Measurements from ENCODE around the gene ART1.

- TF ChIP-seq, protein P1, sequence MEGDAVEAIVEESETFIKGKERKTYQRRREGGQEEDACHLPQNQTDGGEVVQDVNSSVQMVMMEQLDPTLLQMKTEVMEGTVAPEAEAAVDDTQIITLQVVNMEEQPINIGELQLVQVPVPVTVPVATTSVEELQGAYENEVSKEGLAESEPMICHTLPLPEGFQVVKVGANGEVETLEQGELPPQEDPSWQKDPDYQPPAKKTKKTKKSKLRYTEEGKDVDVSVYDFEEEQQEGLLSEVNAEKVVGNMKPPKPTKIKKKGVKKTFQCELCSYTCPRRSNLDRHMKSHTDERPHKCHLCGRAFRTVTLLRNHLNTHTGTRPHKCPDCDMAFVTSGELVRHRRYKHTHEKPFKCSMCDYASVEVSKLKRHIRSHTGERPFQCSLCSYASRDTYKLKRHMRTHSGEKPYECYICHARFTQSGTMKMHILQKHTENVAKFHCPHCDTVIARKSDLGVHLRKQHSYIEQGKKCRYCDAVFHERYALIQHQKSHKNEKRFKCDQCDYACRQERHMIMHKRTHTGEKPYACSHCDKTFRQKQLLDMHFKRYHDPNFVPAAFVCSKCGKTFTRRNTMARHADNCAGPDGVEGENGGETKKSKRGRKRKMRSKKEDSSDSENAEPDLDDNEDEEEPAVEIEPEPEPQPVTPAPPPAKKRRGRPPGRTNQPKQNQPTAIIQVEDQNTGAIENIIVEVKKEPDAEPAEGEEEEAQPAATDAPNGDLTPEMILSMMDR (IDR thresholded peaks at IDR 0.05): no peak
- TF ChIP-seq POLR2A (IDR thresholded peaks at IDR 0.05): no peak
Observed at GRCh38 chr11:3669128-3669527, 24.2 kb downstream of the ART1 start.

All from lower leg skin (tissue), 3 donors.